SK-N-SH treated with all-trans-retinoic acid at 6 μM for 48 hours (cell line): ENCODE results near the gene SKIC8.

Source experiments
- ATAC-seq: fragments of 200-7000 bp; cut with Tn5 transposase; 3 replicates; pipeline ENCODE4 v1.9.1; 2020; ENCODE audit warnings: mild to moderate bottlenecking, moderate library complexity
- ARNTL ChIP-seq: fragments of 450-650 bp; formaldehyde crosslinking; IDR thresholded peaks from 2 replicates; pipeline ENCODE4 v1.5.0; 2020; ENCODE audit warnings: low read depth, mild to moderate bottlenecking, moderate library complexity, borderline replicate concordance
- BACH2 ChIP-seq: fragments of 250-450 bp; sonication (Bioruptor Pico); IDR thresholded peaks from 2 replicates; pipeline ENCODE4 v1.9.0; 2021; ENCODE audit warnings: mild to moderate bottlenecking, borderline replicate concordance
- CSDC2 ChIP-seq: fragments of 250-450 bp; sonication (Bioruptor Pico); IDR thresholded peaks from 2 replicates; pipeline ENCODE4 v1.5.0; 2020; ENCODE audit warnings: mild to moderate bottlenecking, moderate library complexity
- ESRRG ChIP-seq: fragments of 250-450 bp; sonication (Bioruptor Pico); IDR thresholded peaks from 2 replicates; pipeline ENCODE4 v1.6.1; 2021; ENCODE audit warnings: mild to moderate bottlenecking
- ISL1 ChIP-seq: fragments of 250-450 bp; sonication (Bioruptor Pico); IDR thresholded peaks from 2 replicates; pipeline ENCODE4 v2.1.2; 2022; ENCODE audit warnings: mild to moderate bottlenecking, moderate library complexity
- OSR1 ChIP-seq: fragments of 250-450 bp; sonication (Bioruptor Pico); IDR thresholded peaks from 2 replicates; pipeline ENCODE4 v1.8.0; 2022; ENCODE audit warnings: moderate library complexity, mild to moderate bottlenecking, inconsistent platforms
- PPARA ChIP-seq: fragments of 250-450 bp; sonication (Bioruptor Pico); IDR thresholded peaks from 2 replicates; pipeline ENCODE4 v1.5.0; 2020; ENCODE audit warnings: mild to moderate bottlenecking, borderline replicate concordance
- RARB ChIP-seq: fragments of 250-450 bp; sonication (Bioruptor Pico); IDR thresholded peaks from 2 replicates; pipeline ENCODE4 v1.8.0; 2021; ENCODE audit warnings: mild to moderate bottlenecking, moderate library complexity
- SNAI2 ChIP-seq: fragments of 250-450 bp; sonication (Bioruptor Pico); IDR thresholded peaks from 2 replicates; pipeline ENCODE4 v1.5.0; 2020; ENCODE audit warnings: mild to moderate bottlenecking, moderate library complexity
- ZC3H10 ChIP-seq: fragments of 250-450 bp; sonication (Bioruptor Pico); IDR thresholded peaks from 2 replicates; pipeline ENCODE4 v1.5.1; 2021; ENCODE audit warnings: mild to moderate bottlenecking, moderate library complexity
- ZFP3 ChIP-seq: fragments of 250-450 bp; sonication (Bioruptor Pico); IDR thresholded peaks from 2 replicates; pipeline ENCODE4 v1.5.0; 2020; ENCODE audit warnings: mild to moderate bottlenecking, moderate library complexity
- ZFP30 ChIP-seq: fragments of 450-650 bp; formaldehyde crosslinking; IDR thresholded peaks from 2 replicates; pipeline ENCODE4 v1.5.0; 2022; ENCODE audit warnings: mild to moderate bottlenecking, moderate library complexity
- ZNF565 ChIP-seq: fragments of 450-650 bp; formaldehyde crosslinking; conservative IDR thresholded peaks from 2 replicates; pipeline ENCODE4 v1.5.0; 2020; ENCODE audit warnings: low read depth, mild to moderate bottlenecking, moderate library complexity
- ZNF70 ChIP-seq: fragments of 450-650 bp; formaldehyde crosslinking; IDR thresholded peaks from 2 replicates; pipeline ENCODE4 v1.5.0; 2020; ENCODE audit warnings: mild to moderate bottlenecking, moderate library complexity
- ZNF8 ChIP-seq: fragments of 450-650 bp; formaldehyde crosslinking; IDR thresholded peaks from 2 replicates; pipeline ENCODE4 v1.5.0; 2020; ENCODE audit warnings: mild to moderate bottlenecking, moderate library complexity
- TF ChIP-seq, protein P1 (sequence below): fragments of 250-450 bp; sonication (Bioruptor Pico); IDR thresholded peaks from 2 replicates; pipeline ENCODE4 v1.8.0; 2021; ENCODE audit warnings: low read depth, mild to moderate bottlenecking, moderate library complexity, borderline replicate concordance
- TF ChIP-seq, protein P2 (sequence below): fragments of 250-450 bp; sonication (Bioruptor Pico); IDR thresholded peaks from 2 replicates; pipeline ENCODE4 v1.5.0; 2020; ENCODE audit warnings: mild to moderate bottlenecking, moderate library complexity
- TF ChIP-seq, protein P3 (sequence below): fragments of 250-450 bp; sonication (Bioruptor Pico); IDR thresholded peaks from 2 replicates; pipeline ENCODE4 v1.5.1; 2021; ENCODE audit warnings: mild to moderate bottlenecking, moderate library complexity
- TF ChIP-seq, protein P4 (sequence below): fragments of 250-450 bp; sonication (Bioruptor Pico); IDR thresholded peaks from 2 replicates; pipeline ENCODE4 v1.8.0; 2020; ENCODE audit warnings: mild to moderate bottlenecking, moderate library complexity, borderline replicate concordance

The SKIC8 gene

DNA sequence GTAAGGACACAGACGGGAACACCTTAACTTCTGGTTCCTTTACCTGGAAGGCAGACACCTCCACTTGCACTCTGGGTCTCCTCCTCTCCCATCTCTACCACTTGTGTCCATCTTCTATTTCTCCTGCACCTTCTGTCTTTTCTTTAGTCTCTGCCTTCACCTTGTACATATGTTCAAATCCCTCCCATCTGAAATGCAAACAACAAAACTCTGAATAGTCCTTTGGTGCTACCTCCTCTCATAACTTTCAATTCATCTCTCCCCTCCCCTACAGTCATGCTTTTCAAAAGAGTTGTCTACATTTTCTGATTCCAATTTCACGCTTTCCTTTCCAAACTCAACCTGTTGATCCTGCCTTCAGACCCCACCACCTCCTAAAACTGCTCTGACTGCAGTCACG is 35.4 kb upstream of the SKIC8 start (continued):
- TF ChIP-seq ZNF70 (CRISPR knock-in tag) (no peak), RARB (CRISPR knock-in tag) (no peak), BACH2 (CRISPR knock-in tag) (no peak), ZFP30 (CRISPR knock-in tag) (no peak), OSR1 (CRISPR knock-in tag) (no peak)

DNA sequence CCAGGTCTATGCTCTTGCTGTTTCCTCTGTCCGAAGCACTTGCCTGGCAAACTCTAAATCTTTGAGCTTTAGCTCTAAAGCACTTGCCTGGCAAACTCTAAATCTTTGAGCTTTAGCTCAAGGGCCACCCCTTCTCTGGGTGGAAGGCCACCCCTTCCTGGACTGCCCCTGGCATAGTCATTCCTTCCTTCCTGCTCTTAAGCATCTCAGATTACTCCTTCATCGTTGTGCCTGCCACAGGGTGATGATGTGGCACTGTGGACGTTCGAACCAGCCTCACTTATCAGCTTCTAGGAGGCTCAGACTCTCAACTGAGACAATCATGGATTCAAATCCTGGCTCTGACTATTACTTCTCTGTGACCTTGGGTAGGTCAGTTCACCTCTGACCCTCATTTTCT is 30.2 kb upstream of the SKIC8 start:
- peak; percentile 34; the same call in 1 of the 3 replicates for ATAC-seq
- TF ChIP-seq ZNF70 (CRISPR knock-in tag), result no peak
- TF ChIP-seq, protein P1, sequence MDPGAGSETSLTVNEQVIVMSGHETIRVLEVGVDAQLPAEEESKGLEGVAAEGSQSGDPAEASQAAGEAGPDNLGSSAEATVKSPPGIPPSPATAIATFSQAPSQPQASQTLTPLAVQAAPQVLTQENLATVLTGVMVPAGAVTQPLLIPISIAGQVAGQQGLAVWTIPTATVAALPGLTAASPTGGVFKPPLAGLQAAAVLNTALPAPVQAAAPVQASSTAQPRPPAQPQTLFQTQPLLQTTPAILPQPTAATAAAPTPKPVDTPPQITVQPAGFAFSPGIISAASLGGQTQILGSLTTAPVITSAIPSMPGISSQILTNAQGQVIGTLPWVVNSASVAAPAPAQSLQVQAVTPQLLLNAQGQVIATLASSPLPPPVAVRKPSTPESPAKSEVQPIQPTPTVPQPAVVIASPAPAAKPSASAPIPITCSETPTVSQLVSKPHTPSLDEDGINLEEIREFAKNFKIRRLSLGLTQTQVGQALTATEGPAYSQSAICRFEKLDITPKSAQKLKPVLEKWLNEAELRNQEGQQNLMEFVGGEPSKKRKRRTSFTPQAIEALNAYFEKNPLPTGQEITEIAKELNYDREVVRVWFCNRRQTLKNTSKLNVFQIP (CRISPR knock-in tag), result no peak
- TF ChIP-seq PPARA (CRISPR knock-in tag), result no peak
- no peak for TF ChIP-seq ZNF565
- TF ChIP-seq ISL1 (CRISPR knock-in tag), result no peak
- no peak for TF ChIP-seq CSDC2
- no peak for TF ChIP-seq SNAI2
- TF ChIP-seq ARNTL, result no peak
- TF ChIP-seq, protein P2, sequence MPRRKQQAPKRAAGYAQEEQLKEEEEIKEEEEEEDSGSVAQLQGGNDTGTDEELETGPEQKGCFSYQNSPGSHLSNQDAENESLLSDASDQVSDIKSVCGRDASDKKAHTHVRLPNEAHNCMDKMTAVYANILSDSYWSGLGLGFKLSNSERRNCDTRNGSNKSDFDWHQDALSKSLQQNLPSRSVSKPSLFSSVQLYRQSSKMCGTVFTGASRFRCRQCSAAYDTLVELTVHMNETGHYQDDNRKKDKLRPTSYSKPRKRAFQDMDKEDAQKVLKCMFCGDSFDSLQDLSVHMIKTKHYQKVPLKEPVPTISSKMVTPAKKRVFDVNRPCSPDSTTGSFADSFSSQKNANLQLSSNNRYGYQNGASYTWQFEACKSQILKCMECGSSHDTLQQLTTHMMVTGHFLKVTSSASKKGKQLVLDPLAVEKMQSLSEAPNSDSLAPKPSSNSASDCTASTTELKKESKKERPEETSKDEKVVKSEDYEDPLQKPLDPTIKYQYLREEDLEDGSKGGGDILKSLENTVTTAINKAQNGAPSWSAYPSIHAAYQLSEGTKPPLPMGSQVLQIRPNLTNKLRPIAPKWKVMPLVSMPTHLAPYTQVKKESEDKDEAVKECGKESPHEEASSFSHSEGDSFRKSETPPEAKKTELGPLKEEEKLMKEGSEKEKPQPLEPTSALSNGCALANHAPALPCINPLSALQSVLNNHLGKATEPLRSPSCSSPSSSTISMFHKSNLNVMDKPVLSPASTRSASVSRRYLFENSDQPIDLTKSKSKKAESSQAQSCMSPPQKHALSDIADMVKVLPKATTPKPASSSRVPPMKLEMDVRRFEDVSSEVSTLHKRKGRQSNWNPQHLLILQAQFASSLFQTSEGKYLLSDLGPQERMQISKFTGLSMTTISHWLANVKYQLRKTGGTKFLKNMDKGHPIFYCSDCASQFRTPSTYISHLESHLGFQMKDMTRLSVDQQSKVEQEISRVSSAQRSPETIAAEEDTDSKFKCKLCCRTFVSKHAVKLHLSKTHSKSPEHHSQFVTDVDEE (CRISPR knock-in tag), result no peak
- no peak for TF ChIP-seq ZNF8 (CRISPR knock-in tag)
- TF ChIP-seq BACH2 (CRISPR knock-in tag), result no peak
- no peak for TF ChIP-seq ZC3H10
- TF ChIP-seq, protein P3, sequence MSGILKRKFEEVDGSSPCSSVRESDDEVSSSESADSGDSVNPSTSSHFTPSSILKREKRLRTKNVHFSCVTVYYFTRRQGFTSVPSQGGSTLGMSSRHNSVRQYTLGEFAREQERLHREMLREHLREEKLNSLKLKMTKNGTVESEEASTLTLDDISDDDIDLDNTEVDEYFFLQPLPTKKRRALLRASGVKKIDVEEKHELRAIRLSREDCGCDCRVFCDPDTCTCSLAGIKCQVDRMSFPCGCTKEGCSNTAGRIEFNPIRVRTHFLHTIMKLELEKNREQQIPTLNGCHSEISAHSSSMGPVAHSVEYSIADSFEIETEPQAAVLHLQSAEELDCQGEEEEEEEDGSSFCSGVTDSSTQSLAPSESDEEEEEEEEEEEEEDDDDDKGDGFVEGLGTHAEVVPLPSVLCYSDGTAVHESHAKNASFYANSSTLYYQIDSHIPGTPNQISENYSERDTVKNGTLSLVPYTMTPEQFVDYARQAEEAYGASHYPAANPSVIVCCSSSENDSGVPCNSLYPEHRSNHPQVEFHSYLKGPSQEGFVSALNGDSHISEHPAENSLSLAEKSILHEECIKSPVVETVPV (CRISPR knock-in tag), result no peak
- no peak for TF ChIP-seq ESRRG (CRISPR knock-in tag)
- TF ChIP-seq, protein P4, sequence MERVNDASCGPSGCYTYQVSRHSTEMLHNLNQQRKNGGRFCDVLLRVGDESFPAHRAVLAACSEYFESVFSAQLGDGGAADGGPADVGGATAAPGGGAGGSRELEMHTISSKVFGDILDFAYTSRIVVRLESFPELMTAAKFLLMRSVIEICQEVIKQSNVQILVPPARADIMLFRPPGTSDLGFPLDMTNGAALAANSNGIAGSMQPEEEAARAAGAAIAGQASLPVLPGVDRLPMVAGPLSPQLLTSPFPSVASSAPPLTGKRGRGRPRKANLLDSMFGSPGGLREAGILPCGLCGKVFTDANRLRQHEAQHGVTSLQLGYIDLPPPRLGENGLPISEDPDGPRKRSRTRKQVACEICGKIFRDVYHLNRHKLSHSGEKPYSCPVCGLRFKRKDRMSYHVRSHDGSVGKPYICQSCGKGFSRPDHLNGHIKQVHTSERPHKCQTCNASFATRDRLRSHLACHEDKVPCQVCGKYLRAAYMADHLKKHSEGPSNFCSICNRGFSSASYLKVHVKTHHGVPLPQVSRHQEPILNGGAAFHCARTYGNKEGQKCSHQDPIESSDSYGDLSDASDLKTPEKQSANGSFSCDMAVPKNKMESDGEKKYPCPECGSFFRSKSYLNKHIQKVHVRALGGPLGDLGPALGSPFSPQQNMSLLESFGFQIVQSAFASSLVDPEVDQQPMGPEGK (CRISPR knock-in tag), result no peak

DNA sequence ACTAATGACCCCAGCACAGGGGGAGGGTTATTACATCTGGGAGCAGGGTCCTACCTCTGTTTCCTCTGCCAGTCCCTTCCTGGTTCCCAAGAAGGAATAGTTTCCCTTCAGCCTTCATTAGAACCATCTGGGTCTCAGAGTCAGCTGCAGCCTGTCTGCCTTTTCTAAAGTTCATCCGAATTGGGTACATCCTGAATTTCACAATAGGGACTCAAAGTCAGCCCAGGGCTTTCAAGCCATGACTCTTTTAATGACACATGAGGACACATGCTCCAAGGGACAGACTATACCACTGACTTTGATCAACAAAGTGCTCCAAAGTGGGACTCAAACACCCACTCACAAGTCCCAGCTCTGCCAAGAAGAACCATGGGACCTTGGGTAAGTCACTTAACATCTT is 28.1 kb upstream of the SKIC8 start:
- no peak for ATAC-seq
- TF ChIP-seq ISL1 (CRISPR knock-in tag) (no peak), CSDC2 (no peak), PPARA (CRISPR knock-in tag) (no peak), ZFP3 (CRISPR knock-in tag) (no peak), ZNF70 (CRISPR knock-in tag) (no peak), ESRRG (CRISPR knock-in tag) (no peak)
- TF ChIP-seq, protein P4 (CRISPR knock-in tag), result no peak
- TF ChIP-seq, protein P1 (CRISPR knock-in tag), result no peak
